Measurements from ENCODE around the gene CHD9NB. TPM values are rescaled to one million over a fixed set of nuclear protein-coding genes. Genes with fewer than 3 reads are reported as not detected.

Gene CHD9NB
- total and polyA plus RNA-seq, 9 of the 15 experiments (the other 6 are each of a cell fraction or from before 2014, with no cell fraction given) = 0.06 to 0.10 (median 0.07) TPM; not detected in 6

DNA sequence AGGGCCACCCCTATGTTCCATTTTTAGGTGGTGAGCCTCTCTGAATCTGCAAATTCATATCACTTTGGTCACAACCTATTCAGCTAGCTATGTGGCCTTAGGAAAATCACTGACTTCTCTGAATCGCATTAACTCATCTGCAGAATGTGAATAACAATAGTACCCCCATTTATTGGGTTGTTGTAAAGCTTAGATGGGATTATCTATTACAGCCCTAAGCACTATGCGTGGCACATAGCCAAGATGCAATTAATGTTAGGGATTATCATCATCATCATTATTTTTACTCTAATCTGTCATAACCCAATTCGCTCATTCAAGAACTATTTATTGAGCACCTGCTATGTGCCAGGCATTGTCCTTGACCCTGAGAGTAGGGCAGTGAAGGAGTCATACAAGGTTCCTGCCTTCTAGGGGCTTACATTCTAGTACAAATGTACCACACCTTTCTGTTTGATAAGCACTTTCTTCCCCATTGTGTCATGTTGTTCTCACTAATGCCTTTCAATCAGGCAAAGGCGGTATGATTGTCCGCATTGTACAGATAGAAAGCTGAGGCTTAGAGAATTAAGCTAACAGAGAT is 40.6 kb upstream of the CHD9NB start:
- H3K79me2 ChIP-seq (ENCODE audit: control insufficient read depth, insufficient read depth, low read length) = peaks cover 69% of the 10 kb centered on the region
- intact Hi-C loops (cut with micrococcal nuclease) = no loop called here
- peaks cover 12 to 24% of the 10 kb centered on the region in 2 experiments; a peak in 4 of 5 replicates for H3K4me1 ChIP-seq (replicated peaks in 1 of 2; ENCODE audit: control insufficient read depth in 2 of 2, insufficient read depth in 2 of 2, low read length in 2 of 2)
- peak overlapping the region in 1 of 2 experiments; percentile 33; a peak in 2 of 4 replicates for H3K9ac ChIP-seq (ENCODE audit: insufficient read depth in 1 of 2, low read depth in 2 of 2, low read length in 2 of 2)
- H2AFZ ChIP-seq (ENCODE audit: low read depth, low read length) = no peak overlapping the region
- H3K36me3 ChIP-seq (ENCODE audit: control insufficient read depth, insufficient read depth, low read length) = peaks cover 22% of the 10 kb centered on the region; the same call in 2 of the 3 replicates
- ChIA-PET POLR2A (interaction anchor here (1.1 to 1.6 kb wide), 2 partner anchors 9 to 14 kb away, joined by 3 to 7 read pairs; no protein-coding TSS in a partner anchor), CTCF (ENCODE audit: low intra/inter-chr PET ratio) (no interaction called here)
- no peak overlapping the region for H3K4me3 ChIP-seq
- H3K27ac ChIP-seq (ENCODE audit: extremely low read depth, low read depth, low read length) = peak overlapping the region; percentile 68
- no peak overlapping the region; the same call in 1 of the 2 replicates for H3K4me2 ChIP-seq (ENCODE audit: insufficient read depth, low read length)
- H3K9me3 ChIP-seq (replicated peaks; ENCODE audit: control insufficient read depth, insufficient read depth, low read depth, low read length) = no peaks in the 10 kb centered on the region
- in situ Hi-C loops (cut with MboI) = no loop called here
- no peaks in the 10 kb centered on the region for H3K9me1 ChIP-seq (ENCODE audit: control insufficient read depth, insufficient read depth, low read length)
- no peaks in the 10 kb centered on the region for H3K27me3 ChIP-seq (ENCODE audit: control insufficient read depth in 2 of 2, insufficient read depth in 2 of 2, low read length in 2 of 2)
- no peak for DNase-seq (ENCODE audit: extremely low read depth in 1 of 4, low spot score in 3 of 4)
- TF ChIP-seq ZNF431 (CRISPR knock-in tag; IDR thresholded peaks at IDR 0.05) (no peak), TRIM24 (IDR thresholded peaks at IDR 0.05) (peak in 1 of 2 experiments; percentile 60; a peak in 1 of 4 replicates), ZNF316 (IDR thresholded peaks at IDR 0.05) (peak; percentile 69), NFIC (IDR thresholded peaks at IDR 0.05) (peak; percentile 57; the same call in 1 of the 2 replicates)
- TF ChIP-seq, protein P1, sequence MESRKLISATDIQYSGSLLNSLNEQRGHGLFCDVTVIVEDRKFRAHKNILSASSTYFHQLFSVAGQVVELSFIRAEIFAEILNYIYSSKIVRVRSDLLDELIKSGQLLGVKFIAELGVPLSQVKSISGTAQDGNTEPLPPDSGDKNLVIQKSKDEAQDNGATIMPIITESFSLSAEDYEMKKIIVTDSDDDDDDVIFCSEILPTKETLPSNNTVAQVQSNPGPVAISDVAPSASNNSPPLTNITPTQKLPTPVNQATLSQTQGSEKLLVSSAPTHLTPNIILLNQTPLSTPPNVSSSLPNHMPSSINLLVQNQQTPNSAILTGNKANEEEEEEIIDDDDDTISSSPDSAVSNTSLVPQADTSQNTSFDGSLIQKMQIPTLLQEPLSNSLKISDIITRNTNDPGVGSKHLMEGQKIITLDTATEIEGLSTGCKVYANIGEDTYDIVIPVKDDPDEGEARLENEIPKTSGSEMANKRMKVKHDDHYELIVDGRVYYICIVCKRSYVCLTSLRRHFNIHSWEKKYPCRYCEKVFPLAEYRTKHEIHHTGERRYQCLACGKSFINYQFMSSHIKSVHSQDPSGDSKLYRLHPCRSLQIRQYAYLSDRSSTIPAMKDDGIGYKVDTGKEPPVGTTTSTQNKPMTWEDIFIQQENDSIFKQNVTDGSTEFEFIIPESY (CRISPR knock-in tag; IDR thresholded peaks at IDR 0.05) = 0 out of 2 replicates have a peak, but pooled peaks have one; percentile 17
- ATAC-seq = no peak
- BruUV-seq (replicated peaks) = no TSS peak
- H4K20me1 ChIP-seq (replicated peaks; ENCODE audit: control insufficient read depth, insufficient read depth, low read length) = no peaks in the 10 kb centered on the region
- WGBS (ENCODE audit: insufficient coverage, low coverage, missing lambda C conversion rate) = 84% methylated on average over 5 of the region's 5 CpGs
- FAIRE-seq = no peak

Data from K562 (cell line).